GM19099 (cell line): ENCODE measurements around the gene DGKB.

Experiments
- POLR2A ChIP-seq: IDR thresholded peaks from 3 replicates; pipeline ENCODE4 v1.6.1; 2011; ENCODE audit warnings: low read depth; ENCODE audit not compliant: insufficient read length; ENCODE audit errors: extremely low read depth

The DGKB gene

DNA sequence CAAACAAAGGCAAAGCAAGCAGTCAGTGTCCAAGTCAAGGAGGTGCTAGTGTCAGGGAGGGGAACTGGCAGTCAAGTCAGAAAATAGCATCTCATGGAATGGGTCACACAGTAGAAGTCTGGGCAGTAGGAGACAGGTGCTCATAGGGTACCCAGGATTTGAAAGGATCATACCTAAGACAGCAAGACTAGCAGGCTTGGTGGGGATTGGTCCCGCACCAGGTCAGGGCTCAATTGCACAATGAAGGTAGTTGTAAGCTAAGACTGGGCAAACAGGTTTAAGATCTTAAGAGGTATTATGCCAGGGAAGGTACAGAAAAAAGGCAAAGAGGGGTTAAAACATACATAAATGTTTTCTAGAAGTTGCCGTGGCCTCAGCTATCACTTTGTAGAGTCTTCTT lies 731.7 kb downstream of the DGKB start:
- no peak for TF ChIP-seq POLR2A

DNA sequence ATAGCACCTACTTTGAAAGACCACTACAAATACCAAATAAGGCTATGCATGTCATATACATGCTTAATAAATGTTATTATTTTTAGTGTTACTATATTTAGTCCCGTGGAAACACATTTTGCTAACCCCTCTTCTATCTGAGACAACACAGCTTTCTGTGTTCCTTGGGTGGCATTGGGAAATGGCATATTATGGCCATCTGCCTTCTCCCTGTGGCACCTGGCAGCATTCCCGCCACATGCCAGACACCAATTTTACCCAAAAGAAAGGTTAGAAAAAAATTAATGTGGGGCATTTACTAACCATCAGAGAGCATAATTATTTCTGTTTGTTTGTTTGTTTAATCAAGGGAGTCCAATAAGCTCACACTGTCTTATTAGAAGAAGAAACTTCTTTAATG lies 744.4 kb downstream of the DGKB start:
- TF ChIP-seq POLR2A, result no peak

DNA sequence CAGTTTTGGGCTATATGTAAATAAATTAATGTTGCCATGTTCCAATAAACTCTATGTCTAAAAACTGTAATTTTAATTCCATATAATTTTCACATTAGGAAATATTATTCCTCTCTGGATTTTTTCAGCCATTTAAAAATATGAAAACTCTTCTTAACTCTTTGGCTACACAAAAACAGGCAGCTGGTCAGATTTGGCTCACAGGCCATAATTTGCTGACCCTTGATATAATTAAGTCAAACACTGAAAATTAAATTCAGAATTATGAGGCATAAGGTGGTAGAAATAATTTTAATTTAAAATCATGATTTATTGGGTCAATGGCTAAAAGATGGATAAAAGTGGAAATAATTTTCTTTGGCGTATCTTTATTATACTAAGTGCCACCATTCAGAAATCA lies 746.1 kb downstream of the DGKB start:
- TF ChIP-seq POLR2A, result no peak

- TF ChIP-seq POLR2A, result no peak
Observed at GRCh38 chr7:14148974-14149373, 753.6 kb downstream of the DGKB start.

DNA sequence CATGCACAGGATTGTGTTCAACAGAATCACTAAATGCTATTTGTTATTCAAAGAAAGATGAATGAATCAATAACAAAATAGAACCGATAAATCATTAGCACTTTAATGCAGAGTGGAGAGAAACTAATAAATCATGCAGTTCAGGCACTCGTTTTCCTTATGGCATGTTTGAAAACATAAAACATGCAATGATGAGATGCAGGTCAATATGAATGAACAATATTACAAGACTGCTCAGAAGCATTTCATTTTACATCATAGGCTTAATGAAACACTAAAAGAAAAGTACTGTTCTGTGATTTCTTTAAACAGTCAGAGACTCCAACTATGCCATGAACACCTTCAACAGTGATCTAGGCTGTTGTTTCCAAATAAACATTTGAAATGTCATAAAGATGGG lies 755.0 kb downstream of the DGKB start:
- TF ChIP-seq POLR2A, result no peak

- no peak for TF ChIP-seq POLR2A
Observed at GRCh38 chr7:14144538-14144937, 758.0 kb downstream of the DGKB start.

DNA sequence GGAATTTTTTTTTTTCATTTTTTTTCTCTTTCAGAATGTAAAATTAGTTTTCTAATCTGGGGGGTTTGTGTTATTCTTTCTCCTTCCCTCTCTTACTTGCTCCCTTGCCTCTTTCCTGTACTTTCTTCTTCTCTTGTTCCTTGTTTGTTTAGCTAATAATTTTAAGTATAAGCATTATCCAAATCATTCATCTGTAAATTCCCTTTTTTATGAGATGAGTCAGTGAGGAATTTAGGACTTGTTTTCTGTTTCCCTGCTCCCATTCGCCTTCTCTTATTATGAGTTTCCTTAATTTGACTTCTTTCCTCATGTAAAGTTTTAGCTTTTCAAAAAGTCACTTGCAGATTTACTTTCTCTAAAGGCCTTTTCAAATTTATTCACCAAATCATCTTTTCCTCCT lies 758.4 kb downstream of the DGKB start:
- TF ChIP-seq POLR2A, result no peak

- TF ChIP-seq POLR2A, result no peak
Observed at GRCh38 chr7:14137676-14138075, 764.9 kb downstream of the DGKB start.

DNA sequence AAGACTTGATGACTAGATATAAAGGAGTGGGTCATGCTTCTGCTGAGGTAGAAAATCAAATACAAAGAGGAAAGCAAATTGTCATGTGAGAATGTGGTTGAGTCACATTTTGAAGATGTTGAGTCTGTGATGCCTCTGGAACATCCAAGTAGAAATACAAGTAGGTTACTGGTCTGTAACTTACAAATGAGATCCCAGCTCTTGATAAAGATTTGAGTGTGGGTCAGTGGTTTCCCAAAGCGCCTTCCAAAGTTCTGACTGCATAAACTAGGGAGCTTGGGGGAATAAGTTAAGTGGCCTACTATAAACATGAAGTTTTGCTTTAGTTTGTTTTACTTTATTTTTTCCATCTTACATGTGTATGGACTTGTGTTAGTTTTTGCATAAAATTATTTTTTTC lies 768.8 kb downstream of the DGKB start:
- TF ChIP-seq POLR2A, result no peak

DNA sequence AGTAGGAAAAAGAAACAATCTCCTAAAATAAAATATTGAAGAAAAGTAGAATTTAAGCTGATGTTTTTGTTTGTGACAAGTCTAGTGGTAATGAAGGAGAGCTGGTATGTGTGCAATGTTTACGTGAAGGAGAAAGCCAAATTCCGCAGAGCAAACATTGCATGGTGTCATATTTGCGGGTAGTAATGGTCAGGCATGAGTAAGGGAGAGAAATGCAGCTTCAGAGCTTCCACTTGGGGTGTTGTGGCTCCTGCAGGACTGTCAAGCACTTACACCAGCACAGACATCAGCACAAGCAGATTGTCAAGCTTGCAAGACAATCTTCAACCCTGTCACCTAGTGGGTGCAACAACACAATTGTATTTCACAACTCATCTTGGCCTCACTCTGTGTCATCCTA lies 776.6 kb downstream of the DGKB start:
- no peak for TF ChIP-seq POLR2A

- no peak for TF ChIP-seq POLR2A
Observed at GRCh38 chr7:14124716-14125115, 777.8 kb downstream of the DGKB start.

- no peak for TF ChIP-seq POLR2A
Observed at GRCh38 chr7:14123923-14124322, 778.6 kb downstream of the DGKB start.

GRCh38 chr7:14115701-14116100 lies 786.9 kb downstream of the DGKB start:
- no peak for TF ChIP-seq POLR2A

DNA sequence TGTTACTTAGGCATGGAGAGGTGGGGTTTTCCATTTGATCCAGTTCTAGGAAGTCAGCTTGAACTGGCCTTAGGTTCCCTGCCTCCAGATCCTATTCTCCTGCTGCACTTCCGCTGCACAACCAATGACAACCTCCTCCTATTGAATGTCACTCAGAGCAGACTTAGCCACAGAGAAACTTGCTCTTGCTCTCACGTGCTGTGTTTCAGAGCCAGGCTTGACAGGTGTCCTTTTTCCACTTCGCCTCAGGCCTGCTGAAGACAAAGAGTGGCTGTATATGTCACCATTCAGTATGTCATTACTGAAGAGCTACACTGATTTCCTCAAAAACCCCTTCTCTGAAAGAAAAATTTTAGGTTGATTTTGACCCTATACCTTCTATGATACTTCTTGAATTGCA lies 797.7 kb downstream of the DGKB start:
- TF ChIP-seq POLR2A, result no peak

- TF ChIP-seq POLR2A, result no peak
Observed at GRCh38 chr7:14096159-14096558, 806.4 kb downstream of the DGKB start.

DNA sequence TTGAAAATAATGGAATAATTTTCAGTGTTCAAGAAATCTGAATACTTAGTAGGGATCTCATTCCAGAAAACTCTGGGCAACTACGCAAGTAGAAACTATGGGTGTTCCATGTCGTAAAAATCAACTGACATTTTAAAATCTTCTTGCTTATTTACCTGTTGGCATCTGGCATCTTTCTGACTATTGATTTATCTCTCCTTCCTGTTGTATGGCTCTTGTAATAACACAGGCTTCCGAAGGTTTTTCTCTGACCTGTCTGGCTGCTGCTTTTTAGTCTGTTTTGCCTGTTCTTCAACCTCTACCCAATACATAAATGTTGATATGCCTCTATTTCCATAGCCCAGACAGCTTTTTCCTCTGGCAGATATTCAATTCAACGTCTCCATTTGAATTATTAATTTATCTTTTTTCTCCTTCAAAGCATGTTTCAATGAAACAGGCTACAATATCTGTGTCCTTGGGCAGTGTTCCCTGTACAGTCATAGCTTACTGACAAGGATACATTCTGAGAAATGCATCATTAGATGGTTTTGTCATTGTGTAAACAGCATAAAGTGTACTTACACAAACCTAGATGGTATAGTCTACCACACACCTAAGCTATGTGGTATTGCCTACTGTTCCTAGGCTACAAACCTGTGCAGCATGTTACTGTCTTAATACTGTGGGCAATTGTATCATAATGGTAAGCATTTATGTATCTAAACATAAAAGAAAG lies 807.2 kb downstream of the DGKB start:
- TF ChIP-seq POLR2A, result no peak
